UCSD-AML1 (cell line): Measurements from ENCODE around the gene PRKACA.

ENCODE experiments used
- DNase-seq: peaks from one replicate; lab custom pipeline; 2025; ENCODE audit not compliant: unreplicated experiment; lab: John Stamatoyannopoulos, UW

The PRKACA gene

DNA sequence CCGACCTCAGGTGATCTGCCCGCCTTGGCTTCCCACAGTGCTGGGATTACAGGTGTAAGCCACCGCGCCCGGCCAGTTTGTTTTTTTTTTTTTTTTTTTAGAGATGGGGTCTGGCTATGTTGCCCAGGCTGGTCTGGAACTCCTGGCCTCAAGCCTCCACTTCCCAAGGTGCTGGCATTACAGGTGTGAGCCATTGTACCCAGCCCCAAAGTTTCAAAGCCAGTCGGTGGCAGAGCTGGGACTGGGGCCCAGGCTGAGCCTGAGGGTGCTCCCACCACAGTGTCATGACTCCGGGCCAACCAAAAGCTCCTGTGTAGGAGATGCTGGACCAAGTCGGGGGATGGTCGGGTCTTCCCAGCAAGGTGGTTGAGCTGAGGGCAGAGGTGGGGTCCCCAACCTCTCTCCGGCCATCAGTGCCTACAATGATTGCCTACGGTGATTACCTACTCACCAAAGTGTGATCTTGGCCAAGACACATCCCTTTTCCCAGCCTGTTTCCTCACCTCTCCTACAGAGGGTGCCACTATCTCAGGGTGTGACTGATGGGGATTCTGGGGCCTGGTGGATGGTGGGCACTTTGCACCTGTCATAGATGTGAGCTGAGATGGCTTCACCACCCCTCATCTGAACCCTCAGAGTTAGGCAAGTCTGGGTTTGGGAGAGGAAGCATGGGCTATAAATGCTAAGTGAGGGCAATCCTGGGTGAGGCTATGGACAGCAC lies 21.1 kb downstream of the PRKACA start:
- no peak for DNase-seq

- DNase-seq, result no peak
Observed at GRCh38 chr19:14094854-14095253, 22.7 kb downstream of the PRKACA start.

DNA sequence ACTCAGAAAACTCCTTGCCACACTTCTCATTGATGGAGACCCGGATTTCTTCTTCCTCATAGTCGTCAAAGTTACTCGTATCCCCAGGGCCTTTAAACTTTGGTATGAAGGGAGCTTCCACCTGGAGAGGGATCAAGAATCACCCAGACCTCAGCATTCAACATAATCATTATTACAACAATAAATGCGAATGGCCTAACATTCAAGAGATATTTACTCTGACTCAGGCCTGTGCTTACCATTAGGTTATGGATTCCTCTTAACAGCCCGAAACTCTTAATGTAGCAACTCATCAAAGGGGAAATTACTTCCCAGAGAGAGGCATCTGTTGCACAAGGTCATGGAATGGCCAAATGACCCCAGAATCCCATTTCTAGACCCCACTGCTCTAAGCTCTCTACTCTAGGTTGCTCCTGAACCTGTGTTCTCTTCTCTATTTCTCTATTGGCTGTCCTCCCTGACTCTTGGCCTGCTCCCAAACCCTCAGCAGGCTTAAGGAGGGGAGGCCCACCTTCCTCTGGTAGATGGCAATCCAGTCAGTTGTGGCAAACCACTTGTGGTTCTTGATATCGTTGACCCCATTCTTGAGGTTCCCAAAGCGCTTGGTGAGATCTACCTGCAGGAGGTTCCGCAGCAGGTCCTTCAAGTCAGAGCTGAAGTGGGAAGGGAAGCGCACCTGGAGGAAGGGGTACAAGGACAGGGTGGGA lies 24.3 kb downstream of the PRKACA start:
- no peak for DNase-seq

DNA sequence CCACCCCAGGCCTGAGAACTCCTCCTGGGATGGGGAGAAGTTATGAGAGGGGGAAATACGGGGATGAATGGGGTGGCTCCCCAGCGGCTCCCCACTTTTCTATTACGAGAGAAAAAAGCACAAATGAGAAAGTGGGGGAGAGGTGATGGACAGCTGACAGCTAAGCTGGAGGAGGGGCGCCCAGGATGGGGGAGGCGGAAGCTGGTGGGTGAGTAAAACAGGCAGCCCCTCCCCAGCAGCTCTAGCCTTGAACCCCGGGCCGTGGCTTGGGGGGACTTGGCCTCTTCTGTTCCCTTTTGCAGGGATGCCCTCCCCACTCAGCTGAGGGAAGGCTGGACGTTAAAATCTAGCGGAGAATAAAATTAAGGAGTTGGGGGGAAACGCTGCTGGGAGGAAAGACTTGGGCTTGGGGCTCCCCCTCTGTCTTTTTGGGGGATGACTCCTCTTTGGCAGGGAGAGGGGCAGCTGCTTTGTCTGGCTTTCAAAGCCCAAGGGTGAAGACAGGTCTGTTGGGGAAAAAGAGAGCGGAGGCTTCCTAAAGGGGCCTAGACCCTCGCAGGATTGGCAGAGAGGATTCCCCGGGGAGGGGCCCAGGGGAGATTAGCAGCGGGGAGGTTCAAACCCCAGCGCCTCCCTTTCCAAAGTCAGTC lies 25.6 kb downstream of the PRKACA start:
- DNase-seq, result no peak

DNA sequence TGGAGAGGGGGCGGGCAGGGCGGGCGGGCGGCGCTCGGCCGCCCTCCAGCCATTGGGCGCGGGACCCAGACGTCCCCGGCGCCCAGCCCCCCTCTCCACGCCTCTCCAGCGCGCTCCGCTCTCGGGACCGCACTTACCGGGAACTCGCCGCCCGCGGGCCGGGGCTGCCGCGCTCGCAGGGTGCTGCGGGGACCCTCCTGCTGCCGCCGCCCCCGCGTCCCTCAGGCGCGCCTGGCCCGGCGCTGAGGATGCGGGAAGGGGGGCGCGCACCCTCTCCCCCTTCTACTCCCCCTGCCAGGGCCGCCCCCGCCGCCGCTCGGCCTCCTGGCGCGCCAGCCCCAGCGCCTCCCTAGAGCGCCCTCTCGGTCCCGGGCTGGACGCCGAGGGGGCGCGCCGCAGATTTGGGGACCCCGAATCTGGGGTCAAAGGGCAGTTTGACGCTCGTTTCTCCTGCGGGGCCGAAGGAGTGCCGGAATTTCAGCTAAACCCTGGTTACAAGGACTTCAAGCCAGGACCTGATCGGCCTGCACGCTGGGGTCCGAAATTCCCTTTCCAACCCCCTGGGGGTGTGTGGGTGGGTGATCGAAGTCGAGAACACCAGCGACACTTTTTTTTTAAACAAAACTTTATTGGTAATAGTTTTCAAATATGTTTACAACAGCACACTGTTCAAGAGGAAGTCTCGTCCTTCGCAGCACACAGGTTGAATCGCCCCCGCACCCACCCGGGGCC lies 26.3 kb downstream of the PRKACA start:
- DNase-seq, result peak; percentile 89

GRCh38 chr19:14090509-14091080 lies 27.0 kb downstream of the PRKACA start, which contains the start of gene SAMD1:
Gene SAMD1, minus strand, starts transcription at chr19:14090751.
- DNase-seq, result peak; percentile 89

- peak; percentile 58 for DNase-seq
Observed at GRCh38 chr19:14089662-14090508, 27.7 kb downstream of the PRKACA start.

- DNase-seq, result no peak
Observed at GRCh38 chr19:14089412-14089661, 28.2 kb downstream of the PRKACA start.

GRCh38 chr19:14088634-14089411 lies 28.7 kb downstream of the PRKACA start:
- DNase-seq, result no peak

DNA sequence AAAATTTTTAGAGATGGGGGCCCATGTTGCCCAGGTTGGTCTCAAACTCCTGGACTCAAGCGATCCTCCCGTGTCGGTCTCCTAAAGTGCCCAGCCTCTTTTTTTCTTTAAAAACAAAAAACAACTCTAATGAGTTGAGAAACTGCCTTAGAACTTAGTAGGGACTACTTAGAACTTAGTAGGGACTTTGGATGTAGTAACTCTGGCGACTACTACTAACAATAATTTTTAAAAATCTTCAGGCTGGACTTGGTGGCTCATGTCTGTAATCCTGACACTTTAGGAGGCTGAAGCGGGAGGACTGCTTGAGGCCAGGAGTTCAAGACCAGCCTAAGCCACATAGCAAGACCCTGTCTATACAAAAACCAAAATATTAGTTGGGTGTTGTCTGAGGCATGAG lies 31.5 kb downstream of the PRKACA start:
- DNase-seq, result no peak

DNA sequence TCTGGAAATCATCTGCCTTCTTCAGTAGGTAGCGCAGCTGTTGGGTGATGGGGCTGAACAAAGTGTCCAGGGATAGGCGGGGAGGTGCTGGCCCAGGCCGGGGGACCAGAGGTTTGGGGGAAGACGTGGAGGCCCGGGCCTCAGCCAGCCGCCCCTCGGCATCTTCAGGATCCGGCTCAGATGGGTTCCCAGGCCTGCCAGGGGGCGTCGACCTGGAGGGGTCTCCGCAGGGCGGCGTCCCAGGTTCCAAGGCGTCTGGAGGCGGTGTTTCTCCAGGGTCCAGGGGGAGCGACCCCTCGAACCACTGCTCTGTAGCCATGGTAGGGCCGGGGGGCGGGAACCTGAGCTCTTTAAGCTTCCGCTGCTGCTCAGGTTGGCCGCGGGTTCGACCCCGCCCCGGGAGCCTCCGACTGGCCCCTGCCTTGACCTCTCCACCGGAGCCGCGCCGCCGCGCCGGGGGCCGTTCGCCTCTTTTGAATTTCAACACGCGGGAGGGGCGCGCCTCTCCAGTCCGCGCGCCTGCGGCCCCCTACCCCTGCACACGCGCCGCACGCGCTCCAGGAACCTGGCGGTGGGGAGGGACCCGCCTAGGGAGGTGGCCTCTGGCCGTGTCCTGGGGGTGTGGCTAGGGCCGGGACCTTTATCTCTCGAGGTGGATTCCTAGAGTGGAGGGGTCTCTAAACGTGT lies 32.1 kb downstream of the PRKACA start, which contains the start of gene C19orf67:
C19orf67 (minus strand) TSS at position 475 of the 687 bp plus-strand sequence; CDS start at position 319, 156 bp downstream.
- no peak for DNase-seq

DNA sequence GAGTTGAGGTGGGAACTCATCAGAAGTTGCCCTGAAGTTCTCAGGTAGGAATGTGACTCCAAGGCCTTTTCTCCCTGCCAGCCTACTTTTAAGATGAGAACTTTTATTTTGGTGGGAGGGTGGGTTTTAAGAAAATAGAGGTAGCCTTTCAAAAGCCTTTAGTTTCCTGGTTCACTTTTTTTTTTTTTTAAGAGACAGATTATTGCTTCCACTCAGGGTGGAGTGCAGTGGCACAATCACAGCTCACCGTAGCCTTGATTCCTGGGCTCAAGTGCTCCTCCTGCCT lies 34.9 kb downstream of the PRKACA start:
- DNase-seq, result no peak

GRCh38 chr19:14081797-14082674 lies 35.5 kb downstream of the PRKACA start:
- DNase-seq, result no peak

GRCh38 chr19:14080887-14081796 lies 36.4 kb downstream of the PRKACA start:
- peak; percentile 98 for DNase-seq

- DNase-seq, result no peak
Observed at GRCh38 chr19:14078411-14078810, 39.2 kb downstream of the PRKACA start.

GRCh38 chr19:14073925-14074838 lies 43.4 kb downstream of the PRKACA start:
- DNase-seq, result no peak
